GM12872 (cell line): ENCODE results near the gene ADAM17.

Source experiments
- TF ChIP-seq, protein P1 (sequence below): IDR thresholded peaks from 3 replicates; pipeline ENCODE4 v1.5.1; 2011; ENCODE audit warnings: low read depth, mild to moderate bottlenecking, low read length, moderate library complexity; ENCODE audit not compliant: insufficient read depth

ADAM17 gene

GRCh38 chr2:9593925-9594324 is 38.3 kb upstream of the ADAM17 start:
- TF ChIP-seq, protein P1, sequence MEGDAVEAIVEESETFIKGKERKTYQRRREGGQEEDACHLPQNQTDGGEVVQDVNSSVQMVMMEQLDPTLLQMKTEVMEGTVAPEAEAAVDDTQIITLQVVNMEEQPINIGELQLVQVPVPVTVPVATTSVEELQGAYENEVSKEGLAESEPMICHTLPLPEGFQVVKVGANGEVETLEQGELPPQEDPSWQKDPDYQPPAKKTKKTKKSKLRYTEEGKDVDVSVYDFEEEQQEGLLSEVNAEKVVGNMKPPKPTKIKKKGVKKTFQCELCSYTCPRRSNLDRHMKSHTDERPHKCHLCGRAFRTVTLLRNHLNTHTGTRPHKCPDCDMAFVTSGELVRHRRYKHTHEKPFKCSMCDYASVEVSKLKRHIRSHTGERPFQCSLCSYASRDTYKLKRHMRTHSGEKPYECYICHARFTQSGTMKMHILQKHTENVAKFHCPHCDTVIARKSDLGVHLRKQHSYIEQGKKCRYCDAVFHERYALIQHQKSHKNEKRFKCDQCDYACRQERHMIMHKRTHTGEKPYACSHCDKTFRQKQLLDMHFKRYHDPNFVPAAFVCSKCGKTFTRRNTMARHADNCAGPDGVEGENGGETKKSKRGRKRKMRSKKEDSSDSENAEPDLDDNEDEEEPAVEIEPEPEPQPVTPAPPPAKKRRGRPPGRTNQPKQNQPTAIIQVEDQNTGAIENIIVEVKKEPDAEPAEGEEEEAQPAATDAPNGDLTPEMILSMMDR = no peak

DNA sequence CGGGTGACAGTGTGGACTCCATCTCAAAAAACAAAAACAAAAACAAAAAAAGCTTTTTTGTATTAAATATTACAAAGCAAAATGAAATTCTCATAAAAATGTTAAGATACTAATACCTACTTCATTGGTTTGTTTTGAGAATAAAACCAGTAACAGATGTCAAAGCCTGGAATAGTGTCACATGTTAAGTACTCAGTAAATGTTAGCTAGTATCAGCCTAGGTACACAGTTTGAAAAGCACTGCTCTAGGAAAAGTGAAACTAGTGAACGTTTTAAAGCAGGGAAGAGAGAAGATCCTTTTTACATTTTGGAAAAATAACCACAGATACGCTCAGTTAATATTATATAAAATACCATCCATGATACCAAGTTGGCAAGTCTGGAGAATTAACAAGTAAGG is 37.1 kb upstream of the ADAM17 start:
- TF ChIP-seq, protein P1 = no peak

- TF ChIP-seq, protein P1 = no peak
These were observed 35.0 kb upstream of the ADAM17 start for GRCh38 chr2:9590641-9591040.

DNA sequence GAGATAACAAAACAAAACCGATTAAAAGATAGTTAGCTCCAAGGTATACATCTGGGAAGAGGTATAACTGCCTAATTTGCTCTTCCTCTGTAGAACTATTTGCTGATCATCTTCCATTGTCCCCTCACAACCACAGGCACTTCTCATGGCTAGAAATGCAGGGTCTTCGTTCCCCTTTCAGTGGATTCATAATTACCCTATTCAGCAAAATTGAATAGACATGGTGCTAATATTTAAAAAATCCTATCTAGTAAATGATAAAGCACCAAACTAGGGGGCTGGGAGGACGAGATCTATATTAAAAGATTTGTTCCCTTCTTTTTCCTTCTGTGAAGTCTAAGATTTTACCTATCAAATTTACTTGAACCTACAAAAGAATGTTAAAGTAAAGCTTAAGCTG is 30.8 kb upstream of the ADAM17 start:
- TF ChIP-seq, protein P1 = no peak

- TF ChIP-seq, protein P1 = no peak
These were observed 29.9 kb upstream of the ADAM17 start for GRCh38 chr2:9585486-9585885.

DNA sequence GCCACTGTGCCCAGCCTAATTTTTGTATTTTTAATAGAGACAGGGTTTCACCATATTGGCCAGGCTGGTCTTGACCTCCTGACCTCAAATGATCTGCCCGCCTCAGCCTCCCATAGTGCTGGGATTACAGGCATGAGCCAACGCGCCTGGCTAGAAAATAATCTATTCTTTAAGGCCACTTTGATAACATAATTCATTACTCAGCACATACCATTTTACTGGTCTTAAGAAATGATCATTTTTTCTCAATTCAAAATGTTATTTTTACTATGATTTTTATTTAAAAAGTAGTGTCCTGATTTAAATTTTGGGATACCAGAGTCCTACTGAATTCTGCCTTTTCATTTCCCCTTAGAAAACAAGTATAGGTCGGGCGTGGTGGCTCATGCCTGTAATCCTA is 27.0 kb upstream of the ADAM17 start:
- TF ChIP-seq, protein P1 = no peak

DNA sequence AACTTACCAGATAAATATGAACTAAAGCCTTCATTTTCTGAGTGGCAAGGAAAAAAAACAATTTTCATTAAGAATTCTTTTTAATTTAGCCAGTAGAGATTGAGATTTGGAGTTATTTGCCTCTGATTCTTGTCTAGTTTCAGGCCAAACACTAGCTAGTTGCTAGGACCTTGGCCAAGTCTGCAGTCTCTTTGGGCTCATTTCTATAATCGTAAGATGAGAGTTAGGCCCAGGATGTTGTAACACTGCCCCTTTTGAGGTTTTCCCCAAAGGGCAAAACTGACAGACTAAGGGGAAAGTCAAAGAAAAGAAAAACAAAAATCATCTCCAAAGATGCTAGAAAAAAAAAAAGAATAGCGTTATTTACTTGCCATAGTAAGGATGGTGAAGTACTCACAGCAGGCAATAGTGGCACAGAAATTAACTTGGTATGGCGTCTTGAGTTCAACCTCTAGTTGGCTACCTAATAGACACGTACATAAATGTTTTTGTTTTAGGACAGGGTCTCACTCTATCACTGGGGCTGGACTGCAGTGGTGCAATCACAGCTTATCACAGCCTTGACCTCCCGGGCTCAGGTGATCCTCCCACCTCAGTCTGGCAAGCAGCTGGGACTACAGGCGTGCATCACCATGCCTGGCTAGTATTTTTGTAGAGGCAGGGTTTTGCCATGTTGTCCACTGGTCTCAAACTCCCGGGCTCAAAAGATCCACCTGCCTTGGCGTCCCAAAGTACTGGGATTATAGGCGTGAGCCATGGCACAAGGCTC is 23.0 kb upstream of the ADAM17 start:
- TF ChIP-seq, protein P1 = no peak
